Measurements from ENCODE around the gene KIF1A.

The KIF1A gene

DNA sequence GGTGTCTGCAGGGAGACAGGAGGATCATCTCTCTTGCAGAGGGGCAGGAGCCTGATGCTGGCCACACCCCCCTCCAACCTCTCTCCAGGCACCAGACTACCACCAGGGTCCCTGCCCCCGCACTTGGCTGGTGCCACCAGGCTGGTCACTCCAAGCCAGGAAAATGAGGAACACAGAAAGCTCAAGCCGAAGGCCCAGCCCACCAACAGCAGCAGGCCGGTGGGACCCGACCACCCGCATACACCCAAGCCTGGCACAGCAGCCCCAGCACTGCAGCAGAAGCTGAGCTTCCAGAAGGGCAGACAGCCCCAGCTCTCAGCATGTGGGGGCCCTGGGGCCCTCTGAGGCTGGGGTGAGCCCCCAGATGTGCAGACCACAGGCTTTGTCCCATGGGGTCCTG is 52.7 kb downstream of the KIF1A start:
- DNase-seq (ENCODE audit: low read depth in 3 of 3) = no peak

DNA sequence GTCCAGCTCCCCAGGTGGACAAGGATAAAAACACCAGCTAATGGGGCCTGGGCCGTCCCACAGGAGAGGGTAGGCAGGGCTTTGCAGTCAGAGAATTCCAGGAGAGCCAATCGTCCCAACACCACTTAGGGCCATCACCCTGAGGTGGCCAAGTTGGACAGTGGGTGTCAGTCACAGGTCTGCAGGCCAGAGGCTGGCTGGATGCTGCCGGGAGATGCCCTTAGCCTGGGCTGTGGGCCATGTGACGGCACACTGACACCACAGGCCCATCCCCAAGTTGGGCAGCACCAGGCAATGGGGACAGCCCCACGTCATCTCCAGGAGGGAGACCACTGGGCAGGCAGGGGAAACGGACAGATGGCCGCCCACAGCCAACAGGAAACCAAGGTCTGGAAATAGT is 53.9 kb downstream of the KIF1A start:
- no peak for DNase-seq (ENCODE audit: low read depth in 3 of 3)

DNA sequence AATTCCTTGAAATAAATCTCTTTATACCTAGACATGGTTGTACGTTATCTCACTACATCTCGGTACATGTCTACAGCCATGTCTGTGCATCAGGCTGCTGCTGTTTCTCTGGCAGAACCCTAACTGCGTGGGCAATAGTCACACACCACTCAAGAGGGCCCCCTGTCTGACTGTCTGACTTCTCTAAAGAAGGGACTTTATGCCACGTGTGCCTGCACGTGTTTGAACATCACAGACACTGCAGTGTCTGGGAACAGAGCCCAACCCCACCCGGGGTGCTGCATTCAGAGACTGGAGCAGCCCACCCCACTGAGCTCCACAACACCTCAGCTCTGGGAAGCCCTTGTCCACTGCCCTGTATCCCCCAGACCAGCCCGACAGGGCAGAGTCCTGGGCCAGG is 55.0 kb downstream of the KIF1A start:
- no peak for DNase-seq (ENCODE audit: low read depth in 3 of 3)

DNA sequence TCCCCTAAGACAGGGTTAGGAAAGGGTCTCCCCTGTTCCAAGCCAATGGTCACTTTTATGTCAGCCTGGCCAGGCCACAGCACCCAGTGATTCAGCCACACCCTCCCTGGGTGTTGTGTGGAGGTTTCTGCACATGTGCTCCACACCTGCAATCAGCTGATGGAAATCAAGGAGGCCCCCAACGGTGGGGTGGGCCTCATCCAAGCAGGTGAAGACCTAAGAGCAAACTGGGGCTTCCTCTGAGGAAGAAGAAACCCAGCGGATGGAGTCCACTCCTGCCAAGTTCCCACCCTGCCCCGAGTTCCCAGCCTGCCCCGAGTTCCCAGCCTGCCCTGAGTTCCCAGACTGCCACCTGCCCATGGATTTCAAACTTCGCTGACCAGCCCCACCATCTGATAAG is 55.4 kb downstream of the KIF1A start:
- DNase-seq (ENCODE audit: low read depth in 3 of 3) = no peak

DNA sequence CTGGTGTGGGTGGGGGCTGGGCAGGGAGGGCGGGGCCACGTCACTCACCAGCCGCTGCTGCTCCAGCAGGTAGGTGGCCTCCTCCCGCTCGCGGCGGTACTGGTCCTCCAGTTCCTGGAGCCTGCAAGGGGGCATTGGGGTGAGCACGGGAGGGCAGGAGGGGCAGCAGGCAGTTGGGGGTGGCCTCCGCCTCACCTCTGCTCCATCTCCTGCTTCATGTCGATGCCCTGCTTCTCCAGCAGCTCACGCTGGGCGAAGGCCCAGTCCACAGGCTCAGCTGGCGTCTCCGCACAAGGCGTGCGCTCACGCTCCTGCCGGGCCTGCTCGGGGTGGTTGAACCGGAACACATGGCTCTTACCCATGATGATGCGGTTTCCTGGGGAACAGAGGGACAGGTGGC is 57.0 kb downstream of the KIF1A start:
- no peak for DNase-seq (ENCODE audit: low read depth in 3 of 3)

DNA sequence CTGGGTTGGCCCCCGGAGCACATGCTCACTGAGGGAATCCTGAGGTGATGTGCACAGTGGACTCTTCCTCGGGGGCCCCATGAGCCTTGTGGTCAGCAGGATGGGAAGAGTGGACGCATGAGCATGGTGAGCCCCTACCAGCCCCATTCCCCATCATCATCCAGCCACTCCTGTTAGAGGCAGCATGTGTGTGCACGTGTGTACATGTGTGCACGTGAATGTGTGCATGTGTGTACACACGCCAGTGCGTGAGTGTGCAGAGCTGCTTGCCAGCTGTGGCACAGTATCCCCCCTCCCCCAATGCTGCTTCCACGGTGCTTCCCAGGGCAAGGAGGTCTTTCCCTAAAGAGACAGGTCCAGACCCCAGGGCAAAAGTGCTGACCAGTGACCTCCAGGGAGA is 57.8 kb downstream of the KIF1A start:
- DNase-seq (ENCODE audit: low read depth in 3 of 3) = no peak

DNA sequence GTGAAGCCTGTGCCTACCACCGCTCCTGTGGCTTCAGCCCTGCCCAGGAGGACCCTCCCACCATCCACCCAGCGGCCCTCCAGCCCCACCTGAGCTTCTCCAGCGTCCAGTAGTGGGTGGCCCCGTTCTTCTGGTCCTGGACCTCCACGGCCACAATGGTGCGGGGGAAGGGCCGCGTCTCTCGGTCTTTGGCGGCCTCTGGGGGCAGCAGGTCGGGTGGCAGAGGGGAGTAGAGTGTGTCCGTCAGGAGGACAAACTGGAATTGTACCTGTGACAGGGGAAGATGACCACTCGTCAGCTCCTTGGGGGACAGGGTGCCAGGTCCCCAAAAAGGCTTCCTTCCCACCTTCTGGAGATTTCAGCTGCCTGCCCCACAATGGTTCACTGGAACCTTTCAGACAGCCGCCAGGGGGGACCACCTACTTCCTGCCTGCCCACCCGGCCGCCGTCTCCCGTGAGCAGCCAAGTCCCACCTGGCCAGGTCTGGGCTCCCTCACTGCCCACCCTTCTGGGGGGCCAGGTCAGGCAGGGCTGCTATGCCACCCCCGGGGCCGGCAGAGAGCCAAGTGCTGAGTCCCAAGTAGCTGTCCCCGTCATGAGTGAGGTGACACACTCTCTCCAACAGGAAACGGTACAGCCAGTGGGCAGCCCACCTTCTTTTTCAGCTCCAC is 59.3 kb downstream of the KIF1A start:
- no peak for DNase-seq (ENCODE audit: low read depth in 3 of 3)

DNA sequence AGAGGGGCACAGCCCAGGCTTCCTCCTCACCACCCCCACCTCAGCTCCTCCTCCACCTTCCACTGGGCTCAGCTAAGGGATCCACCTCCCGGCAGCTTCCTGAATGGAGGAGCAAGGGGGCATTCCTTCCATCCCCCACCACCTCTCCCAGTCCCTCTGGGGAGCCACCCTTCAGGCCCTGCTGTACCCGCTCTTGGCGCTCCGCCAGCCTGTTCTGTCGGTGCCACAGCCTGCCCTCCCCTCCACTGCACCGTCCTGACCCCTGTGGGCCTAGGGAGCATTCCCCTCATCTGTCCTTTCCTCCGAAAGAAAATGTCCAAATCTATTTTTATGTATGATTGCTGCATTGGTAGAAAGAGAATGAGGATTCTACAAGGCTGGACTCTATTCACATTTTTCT is 59.9 kb downstream of the KIF1A start:
- DNase-seq (ENCODE audit: low read depth in 3 of 3) = no peak

DNA sequence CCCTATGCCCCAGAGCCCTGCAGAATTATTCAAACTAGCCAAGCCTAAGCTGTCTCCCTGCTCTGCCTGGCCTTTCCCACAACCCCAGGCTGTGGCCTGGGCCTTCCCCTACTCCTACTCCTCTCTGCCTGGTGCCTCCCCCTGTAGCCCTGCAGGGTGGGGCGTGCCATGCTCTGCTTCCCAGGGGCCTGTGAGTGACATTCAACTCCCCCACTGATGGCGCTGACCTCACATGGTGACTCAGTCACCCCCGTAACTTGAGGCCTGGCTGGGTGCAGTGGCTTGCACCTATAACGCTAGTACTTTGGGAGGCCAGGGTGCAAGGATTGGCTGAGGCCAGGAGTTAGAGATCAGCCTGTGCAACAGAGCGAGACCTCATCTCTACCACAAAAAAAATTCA is 60.6 kb downstream of the KIF1A start:
- DNase-seq (ENCODE audit: low read depth in 3 of 3) = no peak

DNA sequence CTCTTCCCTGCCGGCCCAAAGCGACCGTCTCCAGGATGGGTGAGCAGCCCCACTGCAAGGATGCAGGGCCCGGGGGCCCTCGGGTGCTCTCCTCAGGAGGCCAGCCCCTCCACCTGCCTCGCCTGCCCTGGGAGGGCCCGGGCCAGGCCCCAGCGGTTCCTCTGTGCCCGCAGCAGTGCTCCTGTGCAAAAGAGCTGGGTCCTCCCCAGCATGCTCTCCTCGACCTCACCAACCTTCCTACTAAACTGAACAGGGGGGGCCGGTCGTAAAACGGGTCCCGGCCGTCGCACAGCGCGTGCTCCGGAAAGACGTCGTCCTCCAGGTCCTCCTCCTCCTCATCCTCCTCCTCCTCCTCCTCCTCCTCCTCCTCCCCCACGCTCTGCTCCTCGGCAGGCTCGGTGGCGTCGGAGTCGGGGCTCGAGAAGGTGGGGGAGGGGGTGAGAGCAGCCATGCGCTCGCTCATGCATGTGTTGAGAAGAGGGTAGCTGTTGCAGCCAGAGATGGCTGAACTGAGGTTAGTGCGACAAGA is 62.9 kb downstream of the KIF1A start:
- DNase-seq (ENCODE audit: low read depth in 3 of 3) = no peak

DNA sequence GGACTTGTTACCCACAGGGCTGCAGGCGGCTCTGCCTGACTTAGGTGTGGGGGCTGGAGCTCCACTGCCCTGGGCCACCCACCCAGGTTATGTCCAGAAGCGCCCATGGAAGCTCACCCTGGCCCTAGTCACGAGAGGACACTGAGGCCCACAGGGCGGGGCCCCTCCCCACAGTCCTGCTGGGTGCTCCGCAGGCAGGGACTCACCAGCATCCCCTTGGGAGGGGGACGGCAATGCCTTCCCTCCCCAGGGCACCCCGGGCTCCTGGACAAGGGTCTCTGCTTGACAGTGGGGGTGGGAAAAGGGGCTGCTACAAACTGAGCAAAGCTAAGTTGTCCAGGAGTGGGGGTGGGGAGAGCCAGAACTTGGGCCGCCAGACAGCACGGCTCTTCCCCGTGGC is 67.8 kb downstream of the KIF1A start:
- DNase-seq (ENCODE audit: low read depth in 3 of 3) = no peak

DNA sequence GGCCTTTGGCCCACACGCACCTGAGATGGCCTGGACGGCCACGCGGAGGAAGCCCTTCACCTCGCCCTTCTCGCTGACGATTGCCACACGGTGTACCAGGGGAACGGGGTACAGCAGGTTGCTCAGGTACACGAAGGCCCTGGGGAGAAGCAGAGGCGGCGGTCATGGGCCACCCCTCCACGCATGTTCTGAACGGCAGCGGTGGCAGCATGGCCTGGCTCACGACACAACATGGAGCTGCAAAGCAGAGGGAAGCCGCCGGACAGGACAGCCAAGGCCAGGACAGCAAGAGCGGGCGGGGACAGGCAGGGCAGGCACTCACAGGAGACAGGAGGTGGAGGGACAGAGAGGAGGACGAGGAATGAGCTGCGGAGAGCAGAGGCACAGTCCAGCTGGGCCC is 69.6 kb downstream of the KIF1A start:
- DNase-seq (ENCODE audit: low read depth in 3 of 3) = no peak

DNA sequence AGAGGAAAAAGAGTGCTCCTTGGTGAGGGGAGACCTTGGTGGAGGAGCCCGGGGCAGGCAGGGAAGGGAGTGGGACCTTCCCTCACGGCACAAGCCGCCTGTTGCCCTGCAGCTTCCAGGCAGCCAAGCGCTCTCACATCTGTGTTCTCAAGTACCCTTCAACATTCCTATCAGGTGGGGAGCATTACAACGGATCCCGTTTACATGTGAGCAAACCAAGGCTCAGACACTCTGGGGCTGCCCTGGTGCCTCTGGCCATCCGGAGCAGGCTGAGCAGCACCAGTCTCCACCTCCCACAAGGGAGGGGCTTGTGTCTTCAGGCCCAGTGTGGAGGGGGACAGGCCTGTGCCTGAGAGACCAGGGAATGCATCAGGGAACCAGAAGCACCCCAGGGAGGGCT is 70.5 kb downstream of the KIF1A start:
- no peak for DNase-seq (ENCODE audit: low read depth in 3 of 3)

DNA sequence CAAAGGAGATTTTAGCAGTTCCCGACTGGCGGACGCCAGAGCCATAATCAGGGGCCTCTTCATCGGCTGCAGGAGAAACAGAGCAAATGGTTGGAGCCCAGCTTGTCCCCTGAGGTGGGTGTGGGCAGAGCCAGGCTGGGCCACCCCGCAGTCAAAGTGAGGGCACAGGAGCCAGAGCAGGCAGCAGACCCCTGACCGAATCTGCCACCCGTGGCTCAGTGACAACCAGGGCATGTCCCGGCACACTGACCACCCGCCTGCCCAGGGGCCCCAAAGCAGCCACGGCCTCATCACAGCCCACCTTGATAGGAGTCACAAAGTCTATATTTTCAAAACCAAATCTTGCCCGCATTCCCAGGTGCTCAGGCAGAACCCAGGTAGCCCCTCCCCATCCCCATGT is 72.8 kb downstream of the KIF1A start:
- DNase-seq (ENCODE audit: low read depth in 3 of 3) = no peak

DNA sequence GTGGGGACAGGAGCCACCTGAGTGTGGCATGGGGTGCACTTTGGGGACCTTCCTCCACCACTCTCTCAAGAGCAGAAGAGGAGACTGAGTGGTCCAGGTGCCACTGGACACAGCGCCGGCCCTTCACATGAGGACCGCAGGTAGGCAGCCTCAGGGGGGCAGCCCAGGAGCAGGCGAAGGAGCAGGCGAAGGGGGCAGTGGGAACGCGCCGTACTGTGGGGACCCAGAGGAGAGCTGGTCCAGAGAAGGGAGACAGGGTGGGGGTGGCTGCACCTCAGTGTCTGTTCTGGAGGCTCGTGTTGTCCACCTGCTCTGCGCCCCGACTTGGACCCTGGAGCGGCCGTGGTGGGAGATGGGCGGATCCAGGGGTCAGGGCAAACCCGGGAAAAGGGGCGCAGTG is 73.3 kb downstream of the KIF1A start:
- DNase-seq (ENCODE audit: low read depth in 3 of 3) = no peak

DNA sequence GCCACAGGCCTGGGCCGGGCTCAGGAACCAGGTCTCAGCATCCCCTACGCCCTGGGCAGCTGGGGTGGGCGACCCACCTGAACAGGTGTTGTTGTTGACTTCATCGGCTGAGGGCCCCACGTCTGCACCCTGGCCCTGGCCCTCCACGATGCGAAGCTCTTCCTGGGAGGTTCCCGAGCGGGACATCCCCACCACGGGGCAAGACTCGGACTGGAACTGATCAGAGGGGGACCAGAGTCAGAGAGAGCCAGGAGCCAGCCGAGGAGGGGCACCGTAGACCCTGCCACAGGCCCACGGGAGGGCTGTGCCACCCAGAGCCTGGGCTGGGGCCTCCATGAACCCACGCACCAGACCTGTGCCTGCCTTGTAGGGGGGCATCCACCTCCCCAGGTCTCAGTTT is 74.1 kb downstream of the KIF1A start:
- DNase-seq (ENCODE audit: low read depth in 3 of 3) = no peak

DNA sequence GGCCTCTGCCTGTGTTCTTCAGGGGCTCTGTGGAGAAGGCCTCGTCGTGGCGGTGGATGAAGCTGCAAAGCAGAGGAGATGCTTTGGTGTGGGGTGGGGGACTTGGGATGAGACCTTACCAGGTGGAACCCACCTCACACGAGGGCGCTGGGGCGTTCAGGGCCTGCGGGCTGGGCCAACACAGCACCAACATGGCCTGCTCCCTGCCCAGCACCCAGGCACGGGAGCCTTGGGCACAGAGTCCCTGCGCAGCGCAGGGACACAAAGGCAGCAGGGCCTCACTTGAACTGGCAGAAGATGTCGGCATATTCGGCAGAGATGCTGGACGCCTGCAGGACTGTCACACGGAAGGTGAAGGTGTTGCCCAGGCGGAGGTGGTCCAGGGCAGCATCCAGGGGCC is 74.6 kb downstream of the KIF1A start:
- no peak for DNase-seq (ENCODE audit: low read depth in 3 of 3)

DNA sequence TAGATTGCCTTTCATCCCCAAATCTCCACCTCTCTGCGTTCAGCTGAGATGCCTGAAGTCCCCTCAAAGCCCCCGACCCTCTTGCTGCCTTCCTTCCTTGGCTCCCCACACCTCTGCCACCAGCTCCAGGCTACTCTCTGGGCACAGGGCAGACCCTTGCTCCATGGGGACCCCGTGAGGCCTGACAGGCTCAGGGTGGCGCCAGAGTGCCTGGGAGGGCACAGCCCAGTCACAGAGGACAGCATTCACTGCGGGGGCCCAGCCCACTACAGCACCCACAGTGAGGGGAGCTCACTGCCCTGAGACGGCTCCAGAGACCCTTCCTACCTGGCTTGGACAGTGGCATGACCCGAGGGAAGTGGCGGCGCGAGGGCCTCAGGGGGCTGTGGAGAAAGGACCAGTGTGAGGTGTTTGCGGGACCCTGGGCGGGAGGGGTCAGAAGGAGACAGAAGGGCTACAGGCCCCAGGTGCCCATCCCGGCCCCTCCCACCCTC is 77.4 kb downstream of the KIF1A start:
- DNase-seq (ENCODE audit: low read depth in 3 of 3) = no peak

DNA sequence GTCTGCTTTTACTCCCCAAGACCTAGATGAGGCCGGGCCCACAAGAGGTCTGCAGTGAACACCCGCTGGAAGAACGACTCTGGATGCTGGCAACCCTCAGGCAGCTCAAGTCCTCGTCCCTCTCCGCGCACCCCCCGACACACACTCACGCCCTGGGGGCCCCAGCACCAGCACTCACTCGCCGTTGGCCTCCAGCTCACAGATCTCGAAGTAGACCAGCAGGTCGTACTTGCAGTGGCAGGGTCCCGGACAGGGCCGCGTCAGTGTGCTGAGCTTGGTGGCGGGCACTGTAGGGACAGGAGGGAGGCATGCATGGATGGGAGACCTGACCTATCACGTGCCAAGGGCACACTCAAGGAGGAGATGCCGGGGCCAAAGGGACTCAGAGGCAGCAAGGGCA is 78.9 kb downstream of the KIF1A start:
- DNase-seq (ENCODE audit: low read depth in 3 of 3) = no peak

DNA sequence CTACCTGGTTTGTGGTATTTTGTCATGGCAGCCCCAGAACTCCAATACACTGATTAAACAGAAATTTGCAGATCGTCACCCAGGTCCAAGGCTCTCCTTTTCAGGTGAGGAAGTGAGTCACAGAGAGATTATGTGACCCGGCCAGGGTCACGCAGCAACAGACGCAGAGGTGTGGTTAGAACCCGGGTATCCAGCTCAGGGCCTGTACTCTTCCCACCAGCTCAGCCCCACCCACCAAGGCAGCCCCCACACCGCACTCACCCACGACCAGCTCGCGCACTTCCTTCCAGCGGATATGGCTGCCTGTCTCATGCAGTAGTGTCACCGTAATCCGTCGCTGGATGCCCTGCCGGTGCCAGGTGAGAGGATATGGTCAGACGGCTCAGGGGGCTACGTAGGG is 80.2 kb downstream of the KIF1A start:
- peak in 2 of 3 experiments; percentile 10 to 19 for DNase-seq (ENCODE audit: low read depth in 3 of 3)

DNA sequence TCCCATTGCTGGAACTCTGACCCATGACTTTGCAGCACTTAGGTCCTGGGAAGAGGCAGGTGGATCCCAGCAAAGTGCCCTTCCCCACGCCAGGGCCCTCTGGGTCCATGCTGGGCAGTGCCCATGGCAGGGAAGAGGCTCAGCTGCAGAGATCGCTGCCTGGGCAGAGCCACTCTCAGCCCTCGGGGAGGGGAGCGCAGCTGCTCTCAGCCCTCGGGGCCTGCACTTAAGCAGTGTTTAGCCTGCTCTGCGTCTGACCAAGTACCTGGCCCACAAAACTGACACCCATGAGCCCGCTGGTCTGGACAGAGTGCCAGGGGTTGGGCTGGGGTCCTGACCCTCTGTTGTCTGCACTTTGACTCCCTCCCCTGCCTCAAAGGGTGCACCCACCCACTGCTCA is 82.1 kb downstream of the KIF1A start:
- no peak for DNase-seq (ENCODE audit: low read depth in 3 of 3)

DNA sequence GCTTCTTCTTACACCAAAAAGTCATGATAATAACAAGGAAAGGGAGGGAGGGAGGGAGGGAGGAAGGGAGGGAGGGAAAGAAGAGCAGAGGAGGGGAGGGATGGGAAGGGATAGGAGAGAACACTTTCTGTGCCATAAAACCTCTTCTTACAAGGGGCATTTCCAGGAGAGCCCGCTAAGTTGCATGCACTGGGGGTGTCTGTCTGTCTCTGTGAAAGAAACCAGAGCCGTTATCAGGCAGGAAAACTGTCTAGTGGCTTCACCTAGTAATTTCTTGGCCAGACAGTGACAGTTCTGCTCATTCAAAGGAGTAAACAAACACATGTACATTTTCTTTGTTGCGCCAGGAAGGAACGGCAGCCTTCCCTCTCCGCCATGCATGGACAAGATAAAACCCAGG is 82.5 kb downstream of the KIF1A start:
- no peak for DNase-seq (ENCODE audit: low read depth in 3 of 3)

DNA sequence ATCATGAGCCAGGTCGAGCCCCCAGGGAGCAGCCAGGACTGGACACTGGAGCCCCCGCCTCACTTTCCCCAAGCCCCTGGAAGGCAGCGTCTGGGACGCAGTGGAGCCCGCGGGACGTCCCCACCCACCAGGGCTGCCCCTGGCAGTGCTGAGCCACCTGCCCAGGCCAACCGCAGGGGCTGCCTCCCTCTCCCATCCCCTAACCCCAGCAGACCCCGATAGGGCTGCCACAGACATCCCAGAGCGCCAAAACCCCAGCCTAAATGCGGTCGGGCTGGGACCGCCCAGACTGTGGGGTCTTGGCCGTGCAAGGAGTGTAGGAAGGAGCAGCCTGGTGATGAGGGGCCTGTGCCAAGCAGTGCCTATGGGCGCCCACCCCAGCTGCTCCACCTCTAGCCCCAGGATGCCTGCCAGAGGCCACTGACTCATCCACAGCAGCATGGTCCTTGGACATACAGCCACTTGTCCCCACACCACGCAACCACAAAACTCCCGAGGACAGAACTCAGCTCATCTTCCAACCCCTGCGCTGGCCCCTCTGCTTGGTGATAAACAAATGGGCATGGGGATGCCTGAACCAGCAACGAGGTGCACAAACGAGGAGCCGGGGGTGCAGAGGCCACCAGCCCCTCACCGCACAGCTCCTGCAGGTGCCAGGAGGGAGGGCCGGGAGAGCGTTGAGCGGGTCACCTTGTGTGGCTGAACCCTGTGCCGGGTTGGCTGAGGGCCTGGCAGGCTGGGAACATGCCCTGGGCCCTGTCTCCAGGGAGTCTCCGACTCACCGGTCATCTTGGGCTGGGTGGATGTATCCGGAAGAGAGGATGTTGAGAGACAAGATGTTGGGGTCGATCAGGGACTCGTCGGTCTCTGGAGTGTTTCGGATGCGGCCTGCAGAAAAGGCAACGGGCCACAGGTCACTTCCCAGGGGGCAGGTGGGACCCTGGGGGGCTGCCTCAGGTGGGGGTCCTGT is 83.5 kb downstream of the KIF1A start:
- DNase-seq (ENCODE audit: low read depth in 3 of 3) = no peak

All from stimulated activated CD4-positive, alpha-beta T cell treated with anti-CD3 and anti-CD28 coated beads, TNF-alpha, amount 100 ng/mL, for 4 hours (primary cell).